CD1c-positive myeloid dendritic cell (primary cell): ENCODE results near the gene GATM.
"Not testable (repeated sequence)": the region's sequence is repeated elsewhere in the genome, so short reads cannot be mapped to it uniquely, and the experiment has no call there.

Experiments used
- DNase-seq: peaks from one replicate; pipeline ENCODE4 v3.0.0-alpha.2; 2016; ENCODE audit errors: extremely low spot score

The GATM gene

GRCh38 chr15:45387380-45388007 lies 9.2 kb upstream of the GATM start:
- DNase-seq, result no peak

GRCh38 chr15:45386974-45387373 lies 8.6 kb upstream of the GATM start:
- DNase-seq, result no peak

DNA sequence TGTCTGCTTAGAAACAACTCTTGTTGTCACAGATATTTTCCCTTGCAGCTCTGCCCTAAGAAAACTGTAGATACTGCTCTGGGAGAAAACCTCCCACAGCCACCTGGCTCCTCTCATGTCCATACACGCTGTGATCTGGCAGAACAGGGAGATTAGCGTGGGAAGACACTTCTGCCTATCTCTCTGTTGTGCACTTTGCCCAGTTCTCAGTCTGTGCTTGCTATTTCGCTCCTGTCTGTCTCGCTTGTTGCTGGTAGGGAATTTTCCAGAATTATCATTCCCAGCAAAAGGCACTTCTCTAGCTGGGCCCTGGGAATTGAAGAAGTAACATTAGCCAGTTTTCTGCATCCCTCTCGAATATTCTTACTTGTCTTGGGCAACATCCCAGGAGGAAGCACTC lies 8.1 kb upstream of the GATM start:
- no peak for DNase-seq

DNA sequence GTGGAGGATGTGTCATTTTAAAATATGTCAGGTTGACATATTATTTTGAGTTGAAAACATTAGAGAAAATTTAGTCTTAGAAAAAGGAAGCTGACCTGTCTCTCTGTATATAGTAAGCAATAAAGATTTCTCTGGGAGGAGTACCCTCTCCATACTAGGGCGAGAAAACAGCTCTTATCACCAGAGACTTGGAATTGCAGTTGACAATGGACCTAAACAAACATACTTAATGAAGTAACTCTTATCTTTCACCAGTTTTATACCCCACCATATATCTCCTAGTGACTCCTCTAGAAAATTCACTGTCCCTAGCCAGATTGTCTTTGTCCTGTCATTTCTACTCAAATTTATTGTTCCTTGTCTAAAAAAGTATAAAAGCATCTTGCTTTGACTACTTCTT lies 7.2 kb upstream of the GATM start:
- DNase-seq, result no peak

DNA sequence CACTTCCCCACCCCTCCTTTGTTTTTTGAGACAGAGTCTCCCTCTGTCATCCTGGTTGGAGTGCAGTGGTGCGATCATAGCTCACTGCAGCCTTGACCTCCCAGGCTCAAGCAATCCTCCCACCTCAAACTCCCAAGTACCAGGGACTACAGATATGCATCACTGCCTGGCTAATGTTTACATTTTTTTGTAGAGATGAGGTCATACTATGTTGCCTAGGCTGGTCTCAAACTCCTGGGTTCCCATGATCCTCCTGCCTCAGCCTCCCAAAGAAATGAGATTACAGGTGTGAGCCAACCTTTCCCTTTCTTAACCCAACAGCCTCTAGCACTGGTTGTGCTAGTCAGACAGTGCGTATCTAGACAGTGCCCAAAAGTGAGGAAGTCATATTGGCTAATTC lies 6.4 kb upstream of the GATM start:
- no peak for DNase-seq

DNA sequence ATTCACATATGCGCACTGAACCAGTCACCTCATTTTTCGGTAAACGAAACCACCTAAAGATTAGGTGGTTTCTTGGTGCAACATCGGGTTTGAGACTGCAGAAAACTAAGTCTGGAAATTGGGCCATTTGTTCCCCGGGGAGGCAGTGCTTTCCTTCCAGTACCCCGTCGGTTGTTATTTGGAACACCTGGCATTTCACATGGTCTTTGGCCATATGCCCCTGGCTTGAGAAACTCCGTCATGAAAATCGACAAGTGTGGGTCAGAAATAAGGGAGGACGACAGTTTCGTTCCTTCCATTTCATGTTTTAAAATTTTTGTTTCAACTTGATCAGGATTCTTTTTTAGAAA lies 544 bp upstream of the GATM start:
- DNase-seq, result no peak

DNA sequence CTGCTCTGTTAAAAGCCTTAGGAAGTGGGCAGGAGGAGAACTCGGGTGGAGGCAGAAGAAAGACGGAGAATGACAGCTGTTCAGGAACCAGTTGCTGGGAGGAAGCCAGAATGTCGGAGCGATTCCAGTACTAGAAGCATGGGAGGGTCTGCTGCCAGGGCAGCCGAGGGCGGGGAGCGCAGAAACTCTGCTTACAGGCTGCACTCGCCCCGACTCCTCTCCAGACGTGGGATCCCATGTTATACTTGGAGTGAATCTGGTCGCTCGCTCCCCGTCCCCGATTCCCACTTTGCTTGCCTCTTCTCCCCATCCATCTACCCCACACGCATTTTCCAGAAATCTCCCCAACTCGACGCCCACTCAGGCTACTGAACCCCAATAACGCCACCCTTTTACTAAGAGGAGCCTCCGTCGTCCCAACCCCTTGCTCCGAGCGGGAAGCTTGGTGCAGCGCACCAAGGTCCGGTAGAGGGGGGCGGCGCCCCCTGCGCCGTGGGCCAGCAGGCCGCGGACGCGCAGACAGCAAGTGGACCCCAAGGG lies 665 bp downstream of the GATM start:
- peak; percentile 30 for DNase-seq

DNA sequence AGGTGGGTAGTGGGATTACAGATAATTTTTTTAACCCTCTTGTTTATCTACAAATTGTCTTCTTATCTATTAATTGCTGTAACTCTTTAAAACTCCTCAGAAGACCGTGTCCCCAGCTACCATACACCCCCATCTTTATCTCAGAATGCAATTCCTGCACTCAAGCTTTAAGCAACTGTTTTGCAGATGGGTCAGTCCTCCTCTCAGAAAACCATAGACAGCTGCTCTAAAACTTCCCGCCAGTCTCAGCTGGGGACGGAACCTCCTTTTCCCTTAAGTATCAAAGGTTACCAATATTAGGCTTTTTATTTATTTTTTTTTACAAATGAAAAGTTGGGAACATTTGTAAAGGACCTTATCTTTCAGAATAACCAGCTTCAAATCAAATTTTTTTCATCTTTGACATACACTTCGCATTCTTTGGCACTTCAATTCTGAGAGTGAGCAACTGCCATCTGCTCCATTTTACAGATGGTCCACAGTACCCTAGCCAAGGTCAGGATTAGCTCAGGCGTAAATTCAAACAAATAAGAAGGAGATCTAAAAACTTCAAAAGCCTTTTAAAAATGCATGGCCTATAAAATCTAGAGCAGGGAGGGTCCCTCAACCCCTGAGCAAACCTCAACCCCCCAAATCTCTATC lies 1.3 kb downstream of the GATM start:
- no peak for DNase-seq

DNA sequence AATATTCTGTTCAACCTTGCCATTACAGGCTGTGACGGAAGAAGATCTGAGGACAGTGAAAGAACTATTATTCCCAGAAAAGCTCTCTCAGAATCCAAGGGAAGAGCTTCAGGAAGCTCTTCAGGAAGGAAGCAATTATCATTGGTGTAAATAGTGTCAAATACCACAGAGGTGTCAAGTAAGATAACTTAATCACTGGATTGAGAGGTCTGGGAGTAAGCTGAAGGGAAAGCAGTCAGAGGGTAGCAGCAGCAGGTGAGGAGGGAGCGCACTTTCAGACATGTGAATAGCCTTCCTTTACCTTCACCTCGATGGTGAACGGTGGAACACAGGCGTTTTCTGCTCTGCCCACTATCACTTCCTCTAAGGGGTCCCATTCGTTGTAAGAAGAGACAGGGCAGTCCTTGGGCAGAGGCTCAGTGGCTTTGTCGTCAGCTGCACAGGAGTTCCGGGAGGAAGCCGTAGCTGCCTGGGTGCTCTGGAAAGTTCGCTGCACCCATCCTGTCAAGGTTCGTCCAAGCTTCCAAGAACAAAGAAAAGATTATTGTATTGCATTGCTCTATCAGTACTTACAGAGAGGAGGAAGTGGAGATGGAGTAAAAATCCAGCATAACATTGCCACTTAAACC lies 1.9 kb downstream of the GATM start:
- no peak for DNase-seq

- no peak for DNase-seq
These were observed 2.5 kb downstream of the GATM start for GRCh38 chr15:45375836-45376235.

DNA sequence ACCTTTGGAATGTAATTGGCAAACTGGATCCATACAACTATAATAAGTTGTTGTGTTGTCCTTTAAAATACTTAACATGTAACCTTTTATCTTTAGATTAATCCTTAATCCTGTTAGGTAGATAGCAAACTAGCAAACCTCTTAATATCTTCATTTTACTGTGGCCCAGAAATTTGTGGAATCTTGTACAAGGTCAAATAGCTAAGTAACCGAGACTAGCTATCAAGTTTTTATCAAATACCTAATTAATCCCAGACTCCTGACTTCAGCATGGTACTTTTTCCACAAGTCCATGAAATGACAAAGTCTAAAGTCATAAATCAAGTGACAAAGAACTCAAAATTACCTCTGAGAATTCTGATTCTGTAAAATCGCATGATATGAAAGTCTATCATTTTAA lies 4.4 kb downstream of the GATM start:
- no peak for DNase-seq

DNA sequence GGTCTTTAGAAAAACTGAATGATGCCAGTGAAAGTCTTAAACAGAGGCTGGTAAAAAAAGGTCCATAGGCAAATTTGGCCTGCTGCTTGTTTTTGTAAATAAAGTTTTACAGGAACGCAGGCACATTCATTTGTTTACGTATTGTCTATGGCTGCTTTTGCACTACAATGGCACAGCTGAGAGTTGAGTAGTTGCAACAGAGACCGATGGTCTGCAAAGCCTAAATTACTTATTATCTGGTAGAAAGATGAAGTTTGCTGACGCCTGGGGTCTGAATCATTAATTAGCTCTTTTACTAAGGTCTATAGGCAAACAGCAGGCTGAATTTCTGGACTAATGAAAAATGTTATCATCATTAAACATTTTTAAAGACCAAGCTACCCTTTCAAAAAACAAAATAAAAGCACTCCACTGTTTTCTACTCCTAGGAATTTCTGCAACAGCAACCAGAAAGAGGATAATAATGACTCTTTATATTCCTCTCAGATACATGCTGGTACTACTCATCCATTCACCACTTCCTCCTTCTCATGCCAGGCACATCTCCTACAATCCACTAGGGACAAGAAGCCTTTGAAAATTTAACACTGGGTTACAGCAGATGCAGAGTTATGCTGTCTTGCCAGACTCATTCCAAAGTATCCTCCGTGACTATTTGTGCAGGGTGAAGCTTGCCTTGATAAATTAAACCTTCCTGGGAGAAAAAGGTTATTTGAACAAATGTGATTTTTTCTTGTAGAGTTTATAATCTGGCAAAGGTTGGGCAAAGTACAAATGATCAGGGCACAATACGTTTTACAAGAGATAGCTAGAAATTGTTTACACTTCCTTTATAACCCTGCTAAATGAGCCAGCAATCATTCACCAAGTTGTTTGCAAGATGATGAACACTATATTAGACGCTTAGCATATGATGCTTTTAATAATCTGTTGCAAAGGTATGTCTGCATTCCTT lies 6.0 kb downstream of the GATM start:
- no peak for DNase-seq

DNA sequence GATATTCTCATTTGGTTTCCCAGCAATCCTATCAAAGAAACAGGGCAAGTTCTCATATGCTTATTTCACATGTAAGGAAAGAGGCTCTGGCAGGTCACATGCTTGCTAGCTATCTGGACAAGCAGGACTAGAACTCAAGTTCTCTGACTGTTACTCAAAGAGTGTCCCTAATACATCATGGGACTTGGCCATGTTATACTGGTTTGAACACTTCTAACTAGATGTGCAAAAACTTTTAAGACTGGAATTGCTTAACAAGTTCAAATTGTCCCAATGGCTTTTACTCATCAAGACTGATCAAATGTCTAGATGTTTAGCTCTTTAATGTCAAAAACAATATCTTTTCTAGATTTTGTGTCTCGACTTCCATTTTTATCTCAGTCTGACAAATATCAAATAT lies 6.8 kb downstream of the GATM start:
- no peak for DNase-seq

- DNase-seq, result not testable (repeated sequence)
These were observed 8.3 kb downstream of the GATM start for GRCh38 chr15:45370042-45370441.

GRCh38 chr15:45367222-45367621 lies 11.1 kb downstream of the GATM start:
- not testable (repeated sequence) for DNase-seq

DNA sequence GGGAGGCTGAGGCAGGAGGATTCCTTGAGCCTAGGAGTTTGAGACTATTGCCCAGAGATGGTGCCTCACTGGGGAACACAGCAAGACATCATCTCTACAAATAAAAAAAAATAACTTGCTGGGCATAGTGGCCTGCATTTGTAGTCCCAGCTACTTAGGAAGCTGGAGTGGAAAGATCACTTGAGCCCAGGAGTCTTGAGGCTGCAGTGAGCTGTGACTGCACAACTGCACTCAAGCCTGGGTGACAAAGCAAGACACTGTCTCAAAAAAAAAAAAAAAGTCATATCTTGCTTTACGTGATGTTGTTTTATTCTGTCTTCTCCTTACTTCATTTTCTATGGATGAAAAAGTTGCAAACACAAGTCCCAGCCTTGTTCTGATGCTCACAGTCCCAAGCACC lies 14.1 kb downstream of the GATM start:
- DNase-seq, result no peak

DNA sequence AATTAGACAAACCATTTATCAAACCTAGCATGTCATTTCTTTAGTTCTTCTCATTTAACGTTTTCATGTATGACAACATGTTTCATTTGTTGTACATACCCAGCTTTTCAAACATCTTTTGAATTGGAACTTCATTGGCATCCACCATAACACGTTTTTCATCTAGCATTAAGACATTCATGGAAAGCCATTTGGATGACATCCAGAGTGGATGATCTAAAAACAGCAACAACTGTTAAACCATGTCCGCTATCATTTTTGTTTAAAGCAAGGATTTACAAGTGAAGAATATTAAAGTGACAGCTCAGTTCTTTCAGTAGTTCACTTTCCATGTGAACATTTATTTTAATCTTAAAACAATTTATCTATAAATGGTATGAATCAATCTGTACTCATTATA lies 14.5 kb downstream of the GATM start:
- DNase-seq, result no peak

GRCh38 chr15:45363334-45363733 lies 15.0 kb downstream of the GATM start:
- DNase-seq, result no peak

- DNase-seq, result no peak
These were observed 15.9 kb downstream of the GATM start for GRCh38 chr15:45362419-45362818.

GRCh38 chr15:45361878-45362277 lies 16.5 kb downstream of the GATM start:
- DNase-seq, result no peak

DNA sequence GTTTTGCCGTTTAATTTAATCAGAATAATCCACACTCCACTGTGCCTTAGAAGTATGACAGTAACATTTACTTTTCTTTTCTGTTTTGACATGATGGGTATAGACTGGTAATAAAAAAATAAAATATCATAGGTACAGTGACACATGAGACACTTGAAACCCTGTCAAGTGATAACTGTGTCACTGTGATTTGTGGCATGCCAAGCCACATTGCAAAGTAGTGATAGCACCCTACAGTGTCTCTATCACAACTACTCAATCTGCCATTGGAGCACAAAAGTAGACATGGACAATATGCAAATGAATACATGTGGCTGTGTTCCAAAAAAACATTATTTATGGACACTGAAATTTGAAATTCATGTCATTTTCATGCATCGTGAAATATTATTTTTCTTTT lies 22.5 kb downstream of the GATM start:
- DNase-seq, result no peak

DNA sequence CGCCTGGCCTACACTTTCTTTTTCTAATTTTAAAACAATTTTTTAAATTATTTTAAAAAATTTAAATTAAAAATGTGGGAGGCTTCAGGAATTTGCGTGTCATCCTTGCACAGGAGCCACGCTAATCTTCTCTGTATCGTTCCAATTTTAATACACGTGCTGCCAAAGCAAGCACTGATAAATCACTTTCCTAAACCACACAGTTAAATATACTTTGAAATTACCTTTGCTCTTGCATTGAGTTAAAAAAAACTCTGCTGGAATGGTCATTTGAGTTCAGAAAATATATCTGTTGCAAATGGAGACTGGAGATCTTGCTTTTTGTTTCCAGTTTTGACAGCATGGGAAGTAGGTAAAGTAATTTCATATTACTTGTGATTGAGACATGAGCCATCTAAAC lies 23.6 kb downstream of the GATM start:
- no peak for DNase-seq
